H1 (cell line): ENCODE results near the gene RFX1. TPM values are rescaled to one million over a fixed set of nuclear protein-coding genes. Genes with fewer than 3 reads are reported as not detected.

Source experiments
- CTCF ChIA-PET: fragments of 300-600 bp; sonication (Branson Sonifier 250); formaldehyde crosslinking; loops from one replicate; lab custom pipeline; 2021; ENCODE audit not compliant: partially characterized antibody; lab: Charles Lee
- POLR2A ChIA-PET: fragments of 300-600 bp; sonication (Branson Sonifier 250); formaldehyde crosslinking; loops from one replicate; lab custom pipeline; 2021; ENCODE audit warnings: inconsistent platforms; ENCODE audit not compliant: partially characterized antibody; lab: Charles Lee
- DNase-seq, 2 experiments: peaks; one replicate each; pipeline versions ENCODE4 v3.0.0 to v3.0.0-alpha.2; 2010 to 2022; ENCODE audit warnings: low spot score in 2 of 2, low read depth in 1 of 2, mixed read lengths in 1 of 2
- FAIRE-seq: peaks from 2 replicates; lab custom pipeline; 2011; peaks lifted over from hg19 to GRCh38; lab: Jason Lieb, UNC
- H2AFZ ChIP-seq: 2 replicates; pipeline ENCODE4 v1.8.1; 2012; ENCODE audit warnings: low read length, inconsistent platforms
- H2AK5ac ChIP-seq: 2 replicates; pipeline ENCODE4 v1.6.1; 2013; ENCODE audit warnings: low read depth, low read length
- H2BK120ac ChIP-seq: replicated peaks from 2 replicates; pipeline ENCODE3; 2013; ENCODE audit warnings: low read depth, low read length, inconsistent platforms
- H2BK12ac ChIP-seq: 2 replicates; pipeline ENCODE4 v1.6.1; 2013; ENCODE audit warnings: low read depth, low read length
- H2BK15ac ChIP-seq: 2 replicates; pipeline ENCODE4 v1.6.1; 2013; ENCODE audit warnings: low read length
- H2BK20ac ChIP-seq: 2 replicates; pipeline ENCODE4 v1.6.1; 2013; ENCODE audit warnings: low read length
- H2BK5ac ChIP-seq: 2 replicates; pipeline ENCODE4 v1.6.1; 2013; ENCODE audit warnings: low read depth, low read length
- H3K14ac ChIP-seq: 2 replicates; pipeline ENCODE4 v1.6.1; 2013; ENCODE audit warnings: inconsistent platforms; ENCODE audit not compliant: insufficient read length
- H3K18ac ChIP-seq: 2 replicates; pipeline ENCODE4 v1.6.1; 2013; ENCODE audit warnings: low read length; ENCODE audit errors: extremely low read depth
- H3K23ac ChIP-seq: 2 replicates; pipeline ENCODE4 v1.6.1; 2013; ENCODE audit warnings: inconsistent platforms; ENCODE audit not compliant: insufficient read length
- H3K23me2 ChIP-seq: 2 replicates; pipeline ENCODE4 v1.6.1; 2013; ENCODE audit warnings: low read depth, low read length
- H3K27ac ChIP-seq: 2 replicates; pipeline ENCODE4 v1.6.1; 2011; ENCODE audit warnings: low read depth, low read length, inconsistent platforms
- H3K27me3 ChIP-seq, 4 experiments: replicated peaks in 1 of 4; 1 replicate in 1 of 4; 2 replicates in 3 of 4; pipeline versions ENCODE4 v1.6.1 to v1.8.1; 2011 to 2013; ENCODE audit warnings: low read length in 3 of 4, mild to moderate bottlenecking in 3 of 4, inconsistent platforms in 2 of 4, mixed read lengths in 2 of 4, moderate library complexity in 1 of 4; ENCODE audit not compliant: control insufficient read depth in 3 of 4, insufficient read depth in 3 of 4; ENCODE audit errors: extremely low read depth in 1 of 4
- H3K36me3 ChIP-seq, 4 experiments: 2 replicates each; pipeline versions ENCODE4 v1.6.1 to v1.8.1; 2011 to 2013; ENCODE audit warnings: mild to moderate bottlenecking in 4 of 4, low read length in 3 of 4, moderate library complexity in 2 of 4, control low read depth in 1 of 4, inconsistent platforms in 1 of 4; ENCODE audit not compliant: insufficient read depth in 4 of 4, control insufficient read depth in 2 of 4
- H3K4ac ChIP-seq: replicated peaks from 2 replicates; pipeline ENCODE3; 2013; ENCODE audit warnings: low read length, low read depth, mixed read lengths, inconsistent platforms; ENCODE audit not compliant: insufficient read length
- H3K4me1 ChIP-seq, 4 experiments: replicated peaks in 1 of 4; 1 replicate in 1 of 4; 2 replicates in 3 of 4; pipeline versions ENCODE4 v1.6.1 to v1.8.1; 2011 to 2013; ENCODE audit warnings: low read length in 3 of 4, inconsistent platforms in 2 of 4, mixed read lengths in 1 of 4; ENCODE audit not compliant: insufficient read depth in 4 of 4, control insufficient read depth in 3 of 4
- H3K4me2 ChIP-seq, 2 experiments: 2 replicates each; pipeline versions ENCODE4 v1.6.1 to v1.8.1; 2011 to 2013; ENCODE audit warnings: low read depth in 2 of 2, low read length in 2 of 2, control low read depth in 1 of 2, inconsistent platforms in 1 of 2, mild to moderate bottlenecking in 1 of 2; ENCODE audit not compliant: insufficient read depth in 1 of 2
- H3K4me3 ChIP-seq, 4 experiments: fragments of 200-600, 300-600 bp in 1 of 4; sonication (generic), shearing (Covaris generic), sonication (Bioruptor Twin) in 1 of 4; 2 replicates each; pipeline versions ENCODE4 v1.5.1 to v1.8.1; 2011 to 2016; ENCODE audit warnings: low read length in 4 of 4, low read depth in 3 of 4, control low read depth in 2 of 4, inconsistent platforms in 2 of 4, mild to moderate bottlenecking in 2 of 4, mixed read lengths in 1 of 4, moderate library complexity in 1 of 4; ENCODE audit not compliant: insufficient read depth in 2 of 4; ENCODE audit errors: extremely low read depth in 1 of 4
- H3K56ac ChIP-seq: replicated peaks from 2 replicates; pipeline ENCODE3; 2013; ENCODE audit warnings: low read depth, mild to moderate bottlenecking, mixed read lengths, low read length, inconsistent platforms; ENCODE audit not compliant: insufficient read length
- H3K79me1 ChIP-seq: 2 replicates; pipeline ENCODE4 v1.6.1; 2013; ENCODE audit warnings: low read depth, low read length, control low read depth
- H3K79me2 ChIP-seq, 2 experiments: 2 replicates each; pipeline versions ENCODE4 v1.6.1 to v1.8.1; 2012 to 2013; ENCODE audit warnings: low read length in 2 of 2, mild to moderate bottlenecking in 2 of 2, inconsistent platforms in 1 of 2; ENCODE audit not compliant: insufficient read depth in 2 of 2, control insufficient read depth in 1 of 2
- H3K9ac ChIP-seq, 4 experiments: replicated peaks in 1 of 4; 1 replicate in 1 of 4; 2 replicates in 3 of 4; pipeline versions ENCODE4 v1.6.1 to v1.8.1; 2011 to 2013; ENCODE audit warnings: low read depth in 3 of 4, low read length in 3 of 4, control low read depth in 2 of 4, mild to moderate bottlenecking in 2 of 4, moderate library complexity in 2 of 4, inconsistent platforms in 1 of 4; ENCODE audit errors: extremely low read depth in 1 of 4
- H3K9me3 ChIP-seq, 2 experiments: 2 replicates each; pipeline versions ENCODE4 v1.6.1 to v1.8.1; 2012 to 2013; ENCODE audit warnings: mild to moderate bottlenecking in 2 of 2, moderate library complexity in 2 of 2, control low read depth in 1 of 2, inconsistent platforms in 1 of 2, low read depth in 1 of 2, low read length in 1 of 2, mixed read lengths in 1 of 2; ENCODE audit not compliant: insufficient read depth in 2 of 2
- H4K20me1 ChIP-seq, 2 experiments: replicated peaks in 1 of 2; 2 replicates each; pipeline versions ENCODE3 to v1.8.1; 2011 to 2013; ENCODE audit warnings: inconsistent platforms in 2 of 2, low read length in 2 of 2, mild to moderate bottlenecking in 1 of 2; ENCODE audit not compliant: insufficient read depth in 2 of 2, control insufficient read depth in 1 of 2
- H4K5ac ChIP-seq: 2 replicates; pipeline ENCODE4 v1.6.1; 2013; ENCODE audit warnings: low read length, low read depth, mixed read lengths, inconsistent platforms; ENCODE audit not compliant: insufficient read length
- H4K8ac ChIP-seq: 2 replicates; pipeline ENCODE4 v1.8.0; 2013; ENCODE audit warnings: mild to moderate bottlenecking, moderate library complexity, low read length, inconsistent platforms; ENCODE audit not compliant: insufficient read depth; ENCODE audit errors: extremely low read depth
- H4K91ac ChIP-seq: replicated peaks from 2 replicates; pipeline ENCODE3; 2013; ENCODE audit warnings: low read length, mixed read lengths, inconsistent platforms; ENCODE audit not compliant: insufficient read length
- ASH2L ChIP-seq: fragments of 200-600, 300-600 bp; sonication (generic); IDR thresholded peaks from one replicate; pipeline ENCODE4 v1.7.1; 2017; ENCODE audit warnings: low read length
- BCL11A ChIP-seq, 2 experiments: IDR thresholded peaks; one replicate each; pipeline ENCODE4 v1.6.1; 2011; ENCODE audit warnings: low read depth in 2 of 2, low read length in 2 of 2, mild to moderate bottlenecking in 2 of 2
- BRCA1 ChIP-seq: IDR thresholded peaks from 2 replicates; pipeline ENCODE4 v1.6.1; 2012; ENCODE audit warnings: low read depth, low read length, improper control_type of control experiment
- CHD2 ChIP-seq: IDR thresholded peaks from 2 replicates; pipeline ENCODE4 v1.6.1; 2012; ENCODE audit warnings: low read length, improper control_type of control experiment
- JUND ChIP-seq: IDR thresholded peaks from 2 replicates; pipeline ENCODE4 v1.6.1; 2011; ENCODE audit warnings: mild to moderate bottlenecking, improper control_type of control experiment, low read length
- KDM1A ChIP-seq: fragments of 200-600, 300-600 bp; sonication (generic); IDR thresholded peaks from 2 replicates; pipeline ENCODE4 v1.7.1; 2016; ENCODE audit warnings: mild to moderate bottlenecking, low read length, borderline replicate concordance
- RBBP5 ChIP-seq: IDR thresholded peaks from 2 replicates; pipeline ENCODE4 v1.7.1; 2012; ENCODE audit warnings: low read depth, mild to moderate bottlenecking, inconsistent platforms, low read length, moderate library complexity, borderline replicate concordance
- RXRA ChIP-seq: IDR thresholded peaks from 2 replicates; pipeline ENCODE4 v1.6.1; 2011; ENCODE audit warnings: low read depth, mild to moderate bottlenecking, low read length, moderate library complexity; ENCODE audit not compliant: insufficient read depth
- SIRT6 ChIP-seq: IDR thresholded peaks from one replicate; pipeline ENCODE4 v1.7.1; 2012; ENCODE audit warnings: low read length, inconsistent platforms
- TBP ChIP-seq: IDR thresholded peaks from 2 replicates; pipeline ENCODE4 v1.6.1; 2011; ENCODE audit warnings: low read depth, low read length, improper control_type of control experiment
- WGBS, 2 experiments: shearing (Covaris generic) in 1 of 2; methylation state at CpG; one replicate each; pipeline versions ENCODE4 v1.1.6 to v1.1.7; 2013 to 2015; ENCODE audit warnings: low lambda C conversion rate in 2 of 2, mixed read lengths in 2 of 2, inconsistent platforms in 1 of 2, low coverage in 1 of 2, missing lambda C conversion rate in 1 of 2; ENCODE audit not compliant: insufficient replicate concordance in 2 of 2, insufficient coverage in 1 of 2, insufficient read length in 1 of 2; ENCODE audit errors: extremely low coverage in 1 of 2, missing lambda C conversion rate in 1 of 2; 5-methylcytosine and 5-hydroxymethylcytosine counted together
- polyA plus RNA-seq, 7 experiments: library from polyadenylated mRNA; depleted of rRNA in 3 of 7; stranded (reverse) in 5 of 7; unstranded in 2 of 7; fragments of >200 nt in 5 of 7; fragments of 200-250 nt in 2 of 7; gene quantifications; 1 replicate in 5 of 7; 2 replicates in 1 of 7; 4 replicates in 1 of 7; pipeline versions ENCODE4 v1.2.1 to v1.2.3, GENCODE V29; 2011 to 2013; ENCODE audit warnings: missing spikeins in 2 of 7, mixed read lengths in 2 of 7
- total RNA-seq: library from RNA; stranded (reverse); fragmentation: NEBNext Ultra II Directional; extraction: Animal tissue kit (Norgen Biotek cat#: 25700); gene quantifications from 2 replicates; pipeline ENCODE4 v1.2.1, GENCODE V29; 2021
- TF ChIP-seq, protein P1 (sequence below): IDR thresholded peaks from 2 replicates; pipeline ENCODE4 v1.6.1; 2012; ENCODE audit warnings: low read length, inconsistent platforms

RFX1 gene
- total and polyA plus RNA-seq, 2 of the 8 experiments (the other 6 are each of a cell fraction or from before 2014, with no cell fraction given) = 4.9 to 17.0 TPM

DNA sequence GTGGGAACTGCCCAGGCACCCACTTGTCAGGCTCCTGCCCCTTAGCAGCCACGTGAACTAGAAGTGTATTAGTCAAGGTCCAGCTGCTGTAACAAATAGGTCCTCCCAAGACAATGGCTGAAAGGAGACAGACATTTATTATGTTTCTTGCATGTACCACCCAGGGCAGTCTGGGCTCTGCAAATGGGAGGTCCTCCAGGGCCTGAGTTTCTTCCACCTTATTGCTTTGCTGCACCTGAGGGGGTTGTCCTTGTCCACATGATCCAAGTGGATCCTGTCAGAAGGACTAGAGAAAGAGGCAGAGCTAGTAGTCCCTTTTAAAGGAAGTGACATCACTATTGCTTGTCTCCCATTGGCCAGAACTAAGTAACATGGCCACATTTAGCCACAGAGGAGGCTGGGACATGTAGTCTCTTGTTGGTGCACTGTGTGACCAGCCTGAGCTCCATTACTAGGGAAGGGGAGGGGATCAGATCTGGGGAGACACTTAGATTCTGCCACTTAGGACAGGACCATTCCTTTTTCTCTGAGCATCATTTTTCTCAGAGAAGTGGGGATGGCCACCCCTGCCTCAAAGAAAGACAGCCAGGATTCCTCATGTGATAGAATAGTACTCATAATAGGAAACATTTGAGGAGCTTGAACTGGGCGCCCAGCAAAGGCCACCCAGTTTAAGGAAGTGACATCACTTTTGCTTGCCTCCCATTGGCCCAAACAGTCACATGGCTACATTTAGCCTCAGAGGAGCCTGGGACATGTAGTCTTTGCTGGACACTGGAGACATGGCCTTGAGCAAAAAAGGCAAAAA is 85.0 kb downstream of the RFX1 start:
- H3K9ac ChIP-seq = no peak overlapping the region
- H3K27ac ChIP-seq = peak overlapping the region; percentile 41; the same call in 1 of the 2 replicates
- no peak overlapping the region for H2BK120ac ChIP-seq
- H3K14ac ChIP-seq = no peak overlapping the region
- H3K36me3 ChIP-seq = peaks cover 7 to 45% (median 35%) of the 10 kb centered on the region in 4 experiments
- no peak overlapping the region for H2AK5ac ChIP-seq
- ChIA-PET POLR2A (interaction anchor here (0.7 to 2.4 kb wide), 10 partner anchors 9 to 87 kb away, joined by 3 to 21 read pairs (median 4); partner anchors contain the start of genes DCAF15 and PODNL1), CTCF (interaction anchor here (0.7 to 1.3 kb wide), 10 partner anchors 10 to 151 kb away, joined by 3 to 4 read pairs (median 3); partner anchors contain the start of genes BRME1 and MISP3)
- no peaks in the 10 kb centered on the region for H3K27me3 ChIP-seq
- no peak overlapping the region for H2AFZ ChIP-seq
- H3K4me2 ChIP-seq = no peak overlapping the region
- H2BK12ac ChIP-seq = no peak overlapping the region
- FAIRE-seq (peak; percentile 89), DNase-seq (peak in 1 of 2 experiments; percentile 51)
- H3K4ac ChIP-seq = no peak overlapping the region
- no peaks in the 10 kb centered on the region for H3K79me1 ChIP-seq
- H2BK15ac ChIP-seq = no peak overlapping the region
- H3K23me2 ChIP-seq = no peaks in the 10 kb centered on the region
- no peaks in the 10 kb centered on the region for H3K4me1 ChIP-seq
- H3K9me3 ChIP-seq = peaks cover 9 to 10% of the 10 kb centered on the region in 2 experiments
- no peak overlapping the region for H4K91ac ChIP-seq
- no peak overlapping the region for H4K5ac ChIP-seq
- H3K18ac ChIP-seq = no peak overlapping the region
- H4K20me1 ChIP-seq = peaks cover 0 to 3% of the 10 kb centered on the region in 2 experiments
- H3K23ac ChIP-seq = no peak overlapping the region
- no peak overlapping the region for H2BK20ac ChIP-seq
- H4K8ac ChIP-seq = no peak overlapping the region
- no peak overlapping the region for H2BK5ac ChIP-seq
- no peaks in the 10 kb centered on the region for H3K79me2 ChIP-seq
- no peak overlapping the region for H3K56ac ChIP-seq
- H3K4me3 ChIP-seq = no peak overlapping the region
- 88% methylated on average over 2 of the region's 2 CpGs; no CpG with 5 or more reads in 1 of the 2 experiments for WGBS, 2 experiments
- TF ChIP-seq, protein P1, sequence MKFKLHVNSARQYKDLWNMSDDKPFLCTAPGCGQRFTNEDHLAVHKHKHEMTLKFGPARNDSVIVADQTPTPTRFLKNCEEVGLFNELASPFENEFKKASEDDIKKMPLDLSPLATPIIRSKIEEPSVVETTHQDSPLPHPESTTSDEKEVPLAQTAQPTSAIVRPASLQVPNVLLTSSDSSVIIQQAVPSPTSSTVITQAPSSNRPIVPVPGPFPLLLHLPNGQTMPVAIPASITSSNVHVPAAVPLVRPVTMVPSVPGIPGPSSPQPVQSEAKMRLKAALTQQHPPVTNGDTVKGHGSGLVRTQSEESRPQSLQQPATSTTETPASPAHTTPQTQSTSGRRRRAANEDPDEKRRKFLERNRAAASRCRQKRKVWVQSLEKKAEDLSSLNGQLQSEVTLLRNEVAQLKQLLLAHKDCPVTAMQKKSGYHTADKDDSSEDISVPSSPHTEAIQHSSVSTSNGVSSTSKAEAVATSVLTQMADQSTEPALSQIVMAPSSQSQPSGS = no peak
- TF ChIP-seq RXRA (no peak), TBP (no peak), BCL11A (IDR thresholded peaks at IDR 0.05; ENCODE audit: low read depth in 2 of 2, low read length in 2 of 2) (no peak), JUND (no peak), KDM1A (peak; percentile 33; the same call in 1 of the 2 replicates), SIRT6 (no peak), RBBP5 (no peak), CHD2 (no peak), BRCA1 (no peak), ASH2L (no peak)
